Spleen (tissue), 10 donors: ENCODE measurements around the gene RPS18. TPM values are rescaled to one million over a fixed set of nuclear protein-coding genes. Genes with fewer than 3 reads are reported as not detected.

ENCODE experiments used
- microRNA-seq, 3 donors: library from miRNA; unstranded; fragments of <30 nt; microRNA quantifications; one replicate each; pipeline versions ENCODE4 to v1.1.0, GENCODE V29; 2019 to 2020
- polyA plus RNA-seq, 3 donors: library from polyadenylated mRNA; stranded (reverse); fragments of 200-250 nt; gene quantifications; one replicate each; pipeline ENCODE4 v1.2.1, GENCODE V29; 2013
- total RNA-seq, 7 donors: library from RNA; depleted of rRNA in 3 of 7; stranded (reverse); fragments of >200 nt in 3 of 7; fragmentation: NEBNext Ultra II Directional in 4 of 7; extraction: Animal tissue kit (Norgen Biotek cat#: 25700) in 4 of 7; gene quantifications; one replicate each; pipeline versions ENCODE4 v1.1.0 to v1.2.1, GENCODE V29; 2016 to 2021
- donor health status: healthy with polysubstance abuse.
- donor health status: DM: no; HTN: no; CAD: no; lungs with moderate emphysema.
- donor health status: DM: no; HTN: no; CAD: no.
- donor health status: Bipolar disorder and iron deficiency.
- donor health status: healthy.
- donor health status: DM: no; HTN: no; CAD: no.
- donor health status: DM: yes; HTN: yes; CAD: no.

RPS18 gene
- total and polyA plus RNA-seq, 10 donors = 1,471 to 17,605 (median 2,766) TPM

Small RNA genes lying within 50 kb of the gene (microRNA-seq; reads per million reads assigned to microRNA genes)
- gene MIR6834 (0 to 0.35 (median 0) reads per million in 3 donors), gene MIR6873 (0 to 0.36 (median 0) reads per million in 3 donors)

Other genes starting within 250 kb of the RPS18 start
- gene HLA-DPA1, start 198.4 kb upstream of the RPS18 start, total RNA-seq = 100 to 1,000 TPM; 253 to 621 (median 517) TPM
- 100 to 1,000 TPM; 346 to 466 (median 352) TPM for gene HLA-DPA1, start 198.4 kb upstream of the RPS18 start, polyA plus RNA-seq
- gene HLA-DPB1, start 196.1 kb upstream of the RPS18 start, total RNA-seq = 100 to 1,000 TPM; 209 to 647 (median 414) TPM
- gene HLA-DPB1, start 196.1 kb upstream of the RPS18 start, polyA plus RNA-seq = 100 to 1,000 TPM; 543 to 817 (median 574) TPM
- gene COL11A2, start 79.6 kb upstream of the RPS18 start, total RNA-seq = 1 to 10 TPM in 6 of 7 donors, under 1 TPM in 1; 0.79 to 2.4 (median 1.3) TPM
- gene COL11A2, start 79.6 kb upstream of the RPS18 start, polyA plus RNA-seq = 1 to 10 TPM in 2 of 3 donors, under 1 TPM in 1; 0.68 to 2.2 (median 1.8) TPM
- 10 to 100 TPM; 30.9 to 66.8 (median 54.2) TPM for gene RXRB, start 71.4 kb upstream of the RPS18 start, total RNA-seq
- gene RXRB, start 71.4 kb upstream of the RPS18 start, polyA plus RNA-seq = 10 to 100 TPM; 29.1 to 72.4 (median 53.0) TPM
- 10 to 100 TPM; 42.8 to 58.7 (median 48.8) TPM for gene SLC39A7, start 71.2 kb upstream of the RPS18 start, total RNA-seq
- gene SLC39A7, start 71.2 kb upstream of the RPS18 start, polyA plus RNA-seq = 10 to 100 TPM; 28.8 to 42.3 (median 33.8) TPM
- gene HSD17B8, start 67.4 kb upstream of the RPS18 start, total RNA-seq = 10 to 100 TPM in 5 of 7 donors, 1 to 10 TPM in 2; 8.7 to 20.1 (median 14.9) TPM
- 10 to 100 TPM; 15.8 to 24.1 (median 16.5) TPM for gene HSD17B8, start 67.4 kb upstream of the RPS18 start, polyA plus RNA-seq
- gene RING1, start 63.6 kb upstream of the RPS18 start, total RNA-seq = 10 to 100 TPM; 13.4 to 37.8 (median 29.6) TPM
- 10 to 100 TPM; 29.2 to 42.3 (median 32.5) TPM for gene RING1, start 63.6 kb upstream of the RPS18 start, polyA plus RNA-seq
- 10 to 100 TPM; 51.0 to 87.7 (median 59.1) TPM for gene VPS52, start 199 bp upstream of the RPS18 start, total RNA-seq
- gene VPS52, start 199 bp upstream of the RPS18 start, polyA plus RNA-seq = 10 to 100 TPM; 31.7 to 51.0 (median 48.5) TPM
- gene B3GALT4, start 5.0 kb downstream of the RPS18 start, total RNA-seq = 10 to 100 TPM; 17.6 to 31.6 (median 27.1) TPM
- 10 to 100 TPM; 11.5 to 17.7 (median 13.5) TPM for gene B3GALT4, start 5.0 kb downstream of the RPS18 start, polyA plus RNA-seq
- 10 to 100 TPM; 30.5 to 53.1 (median 43.6) TPM for gene WDR46, start 17.2 kb downstream of the RPS18 start, total RNA-seq
- 100 to 1,000 TPM in 1 of 3 donors, 10 to 100 TPM in 2; 52.6 to 101 (median 96.1) TPM for gene WDR46, start 17.2 kb downstream of the RPS18 start, polyA plus RNA-seq
- gene PFDN6, start 17.5 kb downstream of the RPS18 start, total RNA-seq = 10 to 100 TPM; 11.3 to 35.7 (median 26.5) TPM
- gene PFDN6, start 17.5 kb downstream of the RPS18 start, polyA plus RNA-seq = 100 to 1,000 TPM; 150 to 169 (median 158) TPM
- 100 to 1,000 TPM; 123 to 212 (median 146) TPM for gene RGL2, start 26.9 kb downstream of the RPS18 start, total RNA-seq
- gene RGL2, start 26.9 kb downstream of the RPS18 start, polyA plus RNA-seq = 100 to 1,000 TPM in 2 of 3 donors, 10 to 100 TPM in 1; 73.3 to 180 (median 133) TPM
- gene TAPBP, start 42.0 kb downstream of the RPS18 start, total RNA-seq = 100 to 1,000 TPM; 238 to 292 (median 285) TPM
- gene TAPBP, start 42.0 kb downstream of the RPS18 start, polyA plus RNA-seq = 100 to 1,000 TPM in 1 of 3 donors, 10 to 100 TPM in 2; 42.6 to 101 (median 81.6) TPM
- 10 to 100 TPM; 16.1 to 27.2 (median 20.1) TPM for gene ZBTB22, start 45.7 kb downstream of the RPS18 start, total RNA-seq
- gene ZBTB22, start 45.7 kb downstream of the RPS18 start, polyA plus RNA-seq = 10 to 100 TPM; 10.8 to 19.8 (median 15.4) TPM
- gene DAXX, start 50.9 kb downstream of the RPS18 start, total RNA-seq = 10 to 100 TPM; 47.6 to 76.3 (median 67.9) TPM
- gene DAXX, start 50.9 kb downstream of the RPS18 start, polyA plus RNA-seq = 10 to 100 TPM; 47.8 to 59.3 (median 54.0) TPM
- 1 to 10 TPM; 1.2 to 9.2 (median 6.6) TPM for gene KIFC1, start 119.7 kb downstream of the RPS18 start, total RNA-seq
- gene KIFC1, start 119.7 kb downstream of the RPS18 start, polyA plus RNA-seq = 10 to 100 TPM in 1 of 3 donors, 1 to 10 TPM in 2; 1.3 to 11.3 (median 3.7) TPM
- 100 to 1,000 TPM in 3 of 7 donors, 10 to 100 TPM in 4; 83.0 to 133 (median 93.6) TPM for gene PHF1, start 138.9 kb downstream of the RPS18 start, total RNA-seq
- gene PHF1, start 138.9 kb downstream of the RPS18 start, polyA plus RNA-seq = 100 to 1,000 TPM in 2 of 3 donors, 10 to 100 TPM in 1; 89.3 to 181 (median 171) TPM
- gene CUTA, start 146.0 kb downstream of the RPS18 start, total RNA-seq = 100 to 1,000 TPM; 113 to 149 (median 130) TPM
- 100 to 1,000 TPM; 198 to 225 (median 206) TPM for gene CUTA, start 146.0 kb downstream of the RPS18 start, polyA plus RNA-seq
- gene SYNGAP1, start 148.0 kb downstream of the RPS18 start, total RNA-seq = 10 to 100 TPM; 20.1 to 30.8 (median 25.9) TPM
- gene SYNGAP1, start 148.0 kb downstream of the RPS18 start, polyA plus RNA-seq = 10 to 100 TPM in 1 of 3 donors, 1 to 10 TPM in 2; 3.6 to 14.7 (median 4.6) TPM
- 1 to 10 TPM; 4.4 to 8.4 (median 6.1) TPM for gene ZBTB9, start 182.5 kb downstream of the RPS18 start, total RNA-seq
- gene ZBTB9, start 182.5 kb downstream of the RPS18 start, polyA plus RNA-seq = 1 to 10 TPM; 3.6 to 5.3 (median 4.3) TPM